LHCN-M2 (cell line): ENCODE results near the gene GDF10. TPM values are rescaled to one million over a fixed set of nuclear protein-coding genes. Genes with fewer than 3 reads are reported as not detected.

Source experiments
- DNase-seq: peaks from one replicate; pipeline ENCODE4 v3.0.0-alpha.2; 2012; ENCODE audit warnings: low read depth
- total RNA-seq: library from RNA; depleted of rRNA; stranded (reverse); fragments of >200 nt; gene quantifications from 2 replicates; pipeline ENCODE4 v1.2.3, GENCODE V29; 2014

GDF10 gene
- total RNA-seq, 1 experiment from 2014 or later: not detected

- no peak for DNase-seq
Observed at GRCh38 chr10:47332946-47333345, 32.9 kb downstream of the GDF10 start.

DNA sequence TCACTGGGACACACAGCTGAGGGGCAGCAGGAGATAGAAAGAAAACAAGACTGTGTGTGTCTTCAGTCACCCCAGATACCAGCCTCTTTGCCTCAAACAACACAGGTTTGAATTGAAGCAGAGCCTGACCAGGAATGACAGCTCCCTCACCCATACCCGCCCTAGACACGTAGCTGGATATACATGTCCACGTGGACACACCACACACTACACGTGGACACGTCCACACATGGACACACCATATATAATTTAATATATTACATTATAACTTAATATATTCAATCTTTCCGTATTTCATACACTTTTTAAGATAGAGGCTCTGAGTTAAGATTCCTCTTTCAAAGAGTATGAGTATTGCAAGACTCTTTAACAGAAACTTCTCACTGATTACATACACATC, 33.5 kb downstream of the GDF10 start:
- DNase-seq: no peak

- no peak for DNase-seq
Observed at GRCh38 chr10:47334466-47335295, 34.7 kb downstream of the GDF10 start.

- DNase-seq: no peak
Observed at GRCh38 chr10:47335906-47336305, 35.9 kb downstream of the GDF10 start.

DNA sequence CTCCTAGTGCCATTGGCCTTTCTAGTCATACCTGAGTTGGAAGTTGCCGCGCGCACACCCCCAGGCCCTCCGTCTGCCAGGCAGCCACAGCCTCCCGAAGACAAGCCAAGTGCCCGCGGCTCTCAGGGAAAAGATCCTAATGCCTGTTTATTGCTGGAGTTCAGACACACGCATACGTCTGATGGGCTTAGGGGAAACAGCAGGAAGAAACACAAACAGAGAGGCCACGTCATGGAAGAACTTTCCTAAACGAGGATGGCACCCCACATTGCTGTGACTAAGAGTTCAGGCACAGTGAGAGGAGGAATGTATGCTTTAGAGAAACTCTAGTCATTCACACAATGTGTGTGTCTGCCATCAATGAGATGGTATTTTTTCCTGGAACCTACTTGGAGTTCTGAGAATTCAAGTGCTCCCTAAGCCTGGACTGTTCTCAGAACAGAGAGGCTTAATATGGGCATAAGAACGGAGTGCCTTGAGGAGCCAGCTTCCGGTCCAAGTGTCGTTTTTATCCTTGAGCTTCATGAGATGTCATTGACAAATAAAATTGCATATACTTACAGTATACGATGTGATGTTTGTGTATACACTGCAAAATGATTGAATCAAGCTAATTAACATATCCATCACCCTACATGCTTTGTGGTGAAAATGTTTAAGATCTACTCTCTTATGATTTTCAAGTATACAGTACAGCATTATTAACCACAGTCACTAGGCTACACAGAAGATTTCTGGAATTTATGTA, 36.6 kb downstream of the GDF10 start:
- DNase-seq: no peak

GRCh38 chr10:47337310-47337709, 37.3 kb downstream of the GDF10 start:
- DNase-seq: no peak

GRCh38 chr10:47339186-47339735, 39.3 kb downstream of the GDF10 start:
- DNase-seq: no peak

- DNase-seq: no peak
Observed at GRCh38 chr10:47339759-47340607, 40.0 kb downstream of the GDF10 start.

GRCh38 chr10:47340608-47341170, 40.7 kb downstream of the GDF10 start:
- peak; percentile 33 for DNase-seq

- DNase-seq: no peak
Observed at GRCh38 chr10:47344996-47345870, 45.2 kb downstream of the GDF10 start.

DNA sequence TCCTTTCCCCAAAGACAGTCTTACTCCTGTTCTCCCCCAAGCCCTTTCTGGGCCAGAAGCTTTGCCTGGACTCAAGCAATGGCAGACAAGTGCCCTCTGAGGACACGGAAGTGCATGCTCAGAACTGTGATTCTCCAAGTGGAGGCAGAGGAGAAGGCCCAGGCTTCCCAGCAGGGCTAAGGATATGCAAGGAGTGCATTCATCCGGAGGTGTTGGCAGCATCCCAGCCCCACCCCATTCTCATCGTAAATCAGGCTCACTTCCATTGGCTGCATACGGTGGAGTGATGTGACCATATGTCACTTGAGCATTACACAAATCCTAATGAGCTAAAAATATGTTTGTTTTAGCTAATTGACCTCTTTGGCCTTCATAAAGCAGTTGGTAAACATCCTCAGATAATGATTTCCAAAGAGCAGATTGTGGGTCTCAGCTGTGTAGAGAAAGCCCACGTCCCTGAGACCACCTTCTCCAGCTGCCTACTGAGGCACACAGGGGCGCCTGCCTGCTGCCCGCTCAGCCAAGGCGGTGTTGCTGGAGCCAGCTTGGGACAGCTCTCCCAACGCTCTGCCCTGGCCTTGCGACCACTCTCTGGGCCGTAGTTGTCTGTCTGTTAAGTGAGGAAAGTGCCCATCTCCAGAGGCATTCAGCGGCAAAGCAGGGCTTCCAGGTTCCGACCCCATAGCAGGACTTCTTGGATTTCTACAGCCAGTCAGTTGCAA, 46.7 kb downstream of the GDF10 start:
- DNase-seq: no peak

DNA sequence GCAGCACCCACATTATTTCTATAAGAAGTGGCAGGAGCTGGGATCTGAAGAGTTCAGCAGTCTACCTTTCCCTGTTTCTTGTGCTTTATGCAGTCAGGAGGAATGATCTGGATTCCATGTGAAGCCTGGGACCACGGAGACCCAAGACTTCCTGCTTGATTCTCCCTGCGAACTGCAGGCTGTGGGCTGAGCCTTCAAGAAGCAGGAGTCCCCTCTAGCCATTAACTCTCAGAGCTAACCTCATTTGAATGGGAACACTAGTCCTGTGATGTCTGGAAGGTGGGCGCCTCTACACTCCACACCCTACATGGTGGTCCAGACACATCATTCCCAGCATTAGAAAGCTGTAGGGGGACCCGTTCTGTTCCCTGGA, 47.3 kb downstream of the GDF10 start:
- no peak for DNase-seq

DNA sequence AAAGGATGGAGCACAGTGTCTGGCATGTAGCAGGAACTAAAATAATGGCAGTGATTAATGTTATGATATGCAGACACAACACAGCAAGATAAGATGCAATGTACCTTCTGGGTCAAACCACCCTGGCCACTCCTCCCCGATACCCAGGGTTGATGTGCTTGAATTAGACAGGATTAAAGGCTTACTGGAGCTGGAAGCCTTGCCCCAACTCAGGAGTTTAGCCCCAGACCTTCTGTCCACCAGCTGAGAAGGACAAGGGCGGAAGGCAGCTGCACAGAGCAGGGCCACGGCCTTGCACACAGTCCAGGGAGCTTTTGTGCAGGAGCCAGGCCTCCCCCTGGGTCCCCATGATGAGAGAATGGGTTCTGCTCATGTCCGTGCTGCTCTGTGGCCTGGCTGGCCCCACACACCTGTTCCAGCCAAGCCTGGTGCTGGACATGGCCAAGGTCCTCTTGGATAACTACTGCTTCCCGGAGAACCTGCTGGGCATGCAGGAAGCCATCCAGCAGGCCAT, 48.2 kb downstream of the GDF10 start, which contains the start of gene RBP3:
Gene RBP3, plus strand, starts transcription at position 226 of the 514 bp plus-strand sequence. Its CDS starts 122 bp downstream, at position 348.
- no peak for DNase-seq

GRCh38 chr10:47348661-47349470, 48.9 kb downstream of the GDF10 start:
- no peak for DNase-seq

GRCh38 chr10:47349516-47349915, 49.5 kb downstream of the GDF10 start:
- no peak for DNase-seq

- no peak for DNase-seq
Observed at GRCh38 chr10:47349941-47350371, 50.0 kb downstream of the GDF10 start.

GRCh38 chr10:47350671-47351640, 51.0 kb downstream of the GDF10 start:
- DNase-seq: no peak
